AG08395 (cell line): ENCODE data around the gene CXCL14.

ENCODE experiments used
- DNase-seq: peaks from one replicate; pipeline ENCODE4 v3.0.0; 2012; ENCODE audit warnings: mixed read lengths, low spot score

The CXCL14 gene

GRCh38 chr5:135567661-135568060 is 11.1 kb downstream of the CXCL14 start:
- no peak for DNase-seq

GRCh38 chr5:135566422-135567400 is 12.1 kb downstream of the CXCL14 start:
- no peak for DNase-seq

- peak; percentile 76 for DNase-seq
These were observed 12.9 kb downstream of the CXCL14 start for GRCh38 chr5:135565725-135566421.

- DNase-seq: peak; percentile 50
These were observed 13.5 kb downstream of the CXCL14 start for GRCh38 chr5:135565266-135565665.

GRCh38 chr5:135564331-135564730 is 14.5 kb downstream of the CXCL14 start:
- DNase-seq: no peak

- no peak for DNase-seq
These were observed 17.5 kb downstream of the CXCL14 start for GRCh38 chr5:135561266-135561665.

GRCh38 chr5:135560858-135561257 is 17.9 kb downstream of the CXCL14 start:
- DNase-seq: peak; percentile 89

GRCh38 chr5:135559354-135559753 is 19.4 kb downstream of the CXCL14 start:
- DNase-seq: peak; percentile 53

- DNase-seq: no peak
These were observed 21.5 kb downstream of the CXCL14 start for GRCh38 chr5:135557076-135557838.

GRCh38 chr5:135556620-135557019 is 22.2 kb downstream of the CXCL14 start:
- DNase-seq: no peak

- no peak for DNase-seq
These were observed 23.3 kb downstream of the CXCL14 start for GRCh38 chr5:135555530-135555929.

- peak; percentile 64 for DNase-seq
These were observed 24.9 kb downstream of the CXCL14 start for GRCh38 chr5:135553688-135554462.

GRCh38 chr5:135551593-135552447 is 27.0 kb downstream of the CXCL14 start:
- peak; percentile 84 for DNase-seq

GRCh38 chr5:135549413-135549812 is 29.4 kb downstream of the CXCL14 start:
- no peak for DNase-seq

- DNase-seq: no peak
These were observed 31.1 kb downstream of the CXCL14 start for GRCh38 chr5:135547590-135548254.

GRCh38 chr5:135546912-135547311 is 31.9 kb downstream of the CXCL14 start:
- DNase-seq: no peak

- no peak for DNase-seq
These were observed 32.7 kb downstream of the CXCL14 start for GRCh38 chr5:135546101-135546500.

- DNase-seq: no peak
These were observed 33.7 kb downstream of the CXCL14 start for GRCh38 chr5:135545099-135545498.

GRCh38 chr5:135543485-135544304 is 35.1 kb downstream of the CXCL14 start:
- DNase-seq: peak; percentile 34
